GM12872 (cell line): ENCODE data around the gene SND1.

Source experiments
- CTCF ChIP-seq: IDR thresholded peaks from 3 replicates; pipeline ENCODE4 v1.5.1; 2011; ENCODE audit warnings: low read depth, mild to moderate bottlenecking, low read length, moderate library complexity; ENCODE audit not compliant: insufficient read depth

SND1 gene

GRCh38 chr7:128019288-128019687 is 367.3 kb downstream of the SND1 start:
- no peak for TF ChIP-seq CTCF

- peak; percentile 51 for TF ChIP-seq CTCF
Measured at GRCh38 chr7:128020159-128020558, 368.2 kb downstream of the SND1 start.

- TF ChIP-seq CTCF, result no peak
Measured at GRCh38 chr7:128021366-128021765, 369.4 kb downstream of the SND1 start.

GRCh38 chr7:128022631-128023532 is 370.9 kb downstream of the SND1 start:
- TF ChIP-seq CTCF, result no peak

GRCh38 chr7:128024151-128024550 is 372.2 kb downstream of the SND1 start:
- no peak for TF ChIP-seq CTCF

GRCh38 chr7:128025380-128025779 is 373.4 kb downstream of the SND1 start:
- no peak for TF ChIP-seq CTCF

GRCh38 chr7:128025819-128026218 is 373.8 kb downstream of the SND1 start:
- no peak for TF ChIP-seq CTCF
